Left lung (tissue), 10 donors: ENCODE measurements around the gene LRRC71. TPM values are rescaled to one million over a fixed set of nuclear protein-coding genes. Genes with fewer than 3 reads are reported as not detected.

ENCODE experiments used
- ATAC-seq: fragments of 200-7000 bp; cut with Tn5 transposase; one replicate; pipeline ENCODE4 v1.9.1; 2020; ENCODE audit warnings: moderate library complexity
- DNase-seq, 4 donors: peaks; one replicate each; pipeline ENCODE4 v3.0.0-alpha.2; 2013 to 2020
- H3K27ac ChIP-seq, 2 donors: fragments of 200-600 bp; sonication (generic) in 1 of 2; one replicate each; pipeline versions ENCODE4 v1.5.0 to v1.8.0; 2020 to 2021
- H3K27me3 ChIP-seq, 2 donors: fragments of 200-600 bp; sonication (generic) in 1 of 2; one replicate each; pipeline versions ENCODE4 v1.5.0 to v1.8.0; 2020 to 2021
- H3K36me3 ChIP-seq, 2 donors: fragments of 200-600 bp; sonication (generic) in 1 of 2; one replicate each; pipeline versions ENCODE4 v1.5.0 to v1.8.0; 2020 to 2021
- H3K4me1 ChIP-seq, 2 donors: fragments of 200-600 bp; one replicate each; pipeline ENCODE4 v1.8.0; 2021
- H3K4me3 ChIP-seq, 2 donors: fragments of 200-600 bp; sonication (generic) in 1 of 2; one replicate each; pipeline versions ENCODE4 v1.5.0 to v1.8.0; 2020 to 2021; ENCODE audit warnings: mild to moderate bottlenecking in 1 of 2
- H3K9me3 ChIP-seq, 2 donors: fragments of 200-600 bp; sonication (generic) in 1 of 2; one replicate each; pipeline versions ENCODE4 v1.5.0 to v1.8.0; 2020 to 2021
- intact Hi-C, 2 donors: fragments of 100-400 bp; cut with DNase I; formaldehyde crosslinking; loops; one replicate each; pipeline versions ENCODE4 v1.11.2 to v1.14.2; 2022
- polyA plus RNA-seq, 6 donors: library from polyadenylated mRNA; unstranded; fragments of 120-200 nt; gene quantifications; one replicate each; pipeline ENCODE4 v1.2.1, GENCODE V29; 2013; ENCODE audit not compliant: insufficient read length in 6 of 6
- total RNA-seq, 2 donors: library from RNA; stranded (reverse); fragmentation: NEBNext Ultra II Directional; extraction: Animal tissue kit (Norgen Biotek cat#: 25700); gene quantifications; one replicate each; pipeline ENCODE4 v1.2.1, GENCODE V29; 2021
- TF ChIP-seq, protein P1 (sequence below), 2 donors: fragments of 200-600 bp; sonication (generic) in 1 of 2; IDR thresholded peaks; one replicate each; pipeline versions ENCODE4 v1.5.0 to v1.8.0; 2021; ENCODE audit warnings: antibody characterized with exemption in 2 of 2
- donor health status: DM: no; HTN: yes; CAD: no.
- donor health status: DM: no; HTN: no; CAD: no.

Gene LRRC71
- total and polyA plus RNA-seq, 8 donors: 0.38 to 5.5 (median 3.1) TPM

DNA sequence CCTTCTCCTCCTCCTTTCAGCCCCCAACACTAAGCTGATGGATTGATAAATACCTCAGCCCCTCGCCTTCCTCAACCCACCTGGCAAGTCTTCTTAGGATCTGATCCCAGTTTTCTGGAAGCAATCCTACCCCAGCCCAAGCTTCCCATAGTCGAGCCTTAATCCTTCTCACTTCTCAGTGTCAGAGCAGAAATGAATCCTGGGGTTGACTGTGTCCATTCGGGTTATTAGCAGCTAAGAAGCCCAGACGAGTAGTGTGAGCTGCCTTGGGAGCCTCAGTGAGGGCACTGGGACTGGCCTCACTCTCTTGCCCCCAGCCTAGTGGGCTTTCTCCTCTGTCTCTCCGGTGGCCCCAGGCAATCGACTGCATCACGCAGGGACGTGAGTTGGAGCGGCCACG lies 39.3 kb upstream of the LRRC71 start:
- H3K4me3 ChIP-seq: no peak overlapping the region
- TF ChIP-seq, protein P1, sequence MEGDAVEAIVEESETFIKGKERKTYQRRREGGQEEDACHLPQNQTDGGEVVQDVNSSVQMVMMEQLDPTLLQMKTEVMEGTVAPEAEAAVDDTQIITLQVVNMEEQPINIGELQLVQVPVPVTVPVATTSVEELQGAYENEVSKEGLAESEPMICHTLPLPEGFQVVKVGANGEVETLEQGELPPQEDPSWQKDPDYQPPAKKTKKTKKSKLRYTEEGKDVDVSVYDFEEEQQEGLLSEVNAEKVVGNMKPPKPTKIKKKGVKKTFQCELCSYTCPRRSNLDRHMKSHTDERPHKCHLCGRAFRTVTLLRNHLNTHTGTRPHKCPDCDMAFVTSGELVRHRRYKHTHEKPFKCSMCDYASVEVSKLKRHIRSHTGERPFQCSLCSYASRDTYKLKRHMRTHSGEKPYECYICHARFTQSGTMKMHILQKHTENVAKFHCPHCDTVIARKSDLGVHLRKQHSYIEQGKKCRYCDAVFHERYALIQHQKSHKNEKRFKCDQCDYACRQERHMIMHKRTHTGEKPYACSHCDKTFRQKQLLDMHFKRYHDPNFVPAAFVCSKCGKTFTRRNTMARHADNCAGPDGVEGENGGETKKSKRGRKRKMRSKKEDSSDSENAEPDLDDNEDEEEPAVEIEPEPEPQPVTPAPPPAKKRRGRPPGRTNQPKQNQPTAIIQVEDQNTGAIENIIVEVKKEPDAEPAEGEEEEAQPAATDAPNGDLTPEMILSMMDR (IDR thresholded peaks at IDR 0.05): no peak
- ATAC-seq (no peak), DNase-seq (no peak)
- H3K4me1 ChIP-seq: no peaks in the 10 kb centered on the region
- no peak overlapping the region for H3K27ac ChIP-seq
- intact Hi-C loops: no loop called here
- H3K36me3 ChIP-seq: no peaks in the 10 kb centered on the region
- no peaks in the 10 kb centered on the region for H3K9me3 ChIP-seq
- H3K27me3 ChIP-seq: peaks cover 0 to 71% of the 10 kb centered on the region in 2 donors

DNA sequence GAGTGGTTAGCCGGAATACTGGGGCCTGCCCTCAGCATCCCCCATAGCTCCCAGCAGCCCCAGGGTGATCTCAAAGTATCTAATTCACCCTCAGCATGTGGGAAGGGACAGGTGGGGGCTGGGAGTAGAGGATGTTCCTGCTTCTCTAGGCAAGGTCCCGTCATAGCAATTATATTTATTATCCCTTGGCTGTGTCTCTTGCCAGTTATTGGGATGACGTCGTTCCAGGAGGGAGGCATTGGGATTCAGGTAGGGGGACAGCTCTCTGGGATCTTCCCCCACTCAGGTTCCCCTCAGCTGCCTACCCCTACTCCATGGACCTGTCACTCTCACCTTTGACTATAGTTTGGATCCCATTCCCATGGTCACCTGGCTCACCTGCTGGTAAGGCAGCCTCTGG lies 38.8 kb upstream of the LRRC71 start:
- H3K36me3 ChIP-seq: no peaks in the 10 kb centered on the region
- no peak overlapping the region for H3K4me3 ChIP-seq
- no peaks in the 10 kb centered on the region for H3K9me3 ChIP-seq
- ATAC-seq (no peak), DNase-seq (no peak)
- TF ChIP-seq, protein P1 (IDR thresholded peaks at IDR 0.05): no peak
- no peaks in the 10 kb centered on the region for H3K4me1 ChIP-seq
- H3K27me3 ChIP-seq: peaks cover 0 to 66% of the 10 kb centered on the region in 2 donors
- no peak overlapping the region for H3K27ac ChIP-seq
- intact Hi-C loops: no loop called here

DNA sequence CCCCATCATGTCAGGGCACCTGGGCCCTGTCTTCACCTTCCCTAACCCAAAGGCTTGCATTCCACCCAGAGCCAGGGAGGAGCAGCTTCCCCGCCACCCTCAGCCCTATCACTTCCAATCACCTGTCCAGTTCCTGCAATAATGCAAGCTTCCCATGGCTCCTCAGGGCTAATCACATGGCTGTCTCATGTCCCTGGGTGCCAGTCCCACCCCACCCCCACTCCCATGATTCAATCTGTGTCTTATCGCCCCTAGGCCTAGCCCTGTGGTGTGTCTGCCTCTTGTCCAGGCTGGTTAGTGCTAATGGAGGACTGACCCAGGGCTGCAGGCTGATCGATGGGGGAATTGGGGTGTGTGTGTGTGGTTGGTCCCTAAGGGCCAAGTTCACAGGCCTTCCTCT lies 37.9 kb upstream of the LRRC71 start:
- DNase-seq: no peak
- Histone ChIP-seq H3K27me3 (peaks cover 0 to 60% of the 10 kb centered on the region in 2 donors), H3K27ac (no peak overlapping the region), H3K4me1 (no peaks in the 10 kb centered on the region), H3K4me3 (no peak overlapping the region), H3K36me3 (no peaks in the 10 kb centered on the region), H3K9me3 (no peaks in the 10 kb centered on the region)
- no peak for ATAC-seq
- intact Hi-C loops: no loop called here
- TF ChIP-seq, protein P1 (IDR thresholded peaks at IDR 0.05): no peak

DNA sequence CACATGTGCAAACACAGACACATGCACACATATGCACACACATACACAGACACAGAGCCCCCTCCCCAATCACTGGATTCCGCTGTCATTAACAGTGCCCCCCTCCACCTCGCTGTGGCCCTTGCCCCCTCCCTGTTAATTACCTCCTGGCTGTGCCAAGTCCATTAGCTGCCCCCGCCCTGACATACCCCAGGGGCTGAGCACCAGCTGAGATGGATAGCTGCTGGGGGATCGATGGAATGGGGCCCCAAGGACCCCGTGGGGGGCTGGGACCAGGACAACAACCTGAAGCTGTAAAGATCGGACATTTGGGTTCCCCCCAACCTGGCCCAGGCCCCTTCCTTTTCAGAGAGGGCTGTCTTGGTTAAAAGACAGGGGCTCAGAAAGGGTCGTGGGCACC lies 36.5 kb upstream of the LRRC71 start:
- H3K4me1 ChIP-seq: no peaks in the 10 kb centered on the region
- DNase-seq (no peak), ATAC-seq (no peak)
- no peak overlapping the region for H3K4me3 ChIP-seq
- peaks cover 0 to 58% of the 10 kb centered on the region in 2 donors for H3K27me3 ChIP-seq
- H3K9me3 ChIP-seq: no peaks in the 10 kb centered on the region
- H3K27ac ChIP-seq: no peak overlapping the region
- TF ChIP-seq, protein P1 (IDR thresholded peaks at IDR 0.05): no peak
- H3K36me3 ChIP-seq: no peaks in the 10 kb centered on the region
- intact Hi-C loops: no loop called here

DNA sequence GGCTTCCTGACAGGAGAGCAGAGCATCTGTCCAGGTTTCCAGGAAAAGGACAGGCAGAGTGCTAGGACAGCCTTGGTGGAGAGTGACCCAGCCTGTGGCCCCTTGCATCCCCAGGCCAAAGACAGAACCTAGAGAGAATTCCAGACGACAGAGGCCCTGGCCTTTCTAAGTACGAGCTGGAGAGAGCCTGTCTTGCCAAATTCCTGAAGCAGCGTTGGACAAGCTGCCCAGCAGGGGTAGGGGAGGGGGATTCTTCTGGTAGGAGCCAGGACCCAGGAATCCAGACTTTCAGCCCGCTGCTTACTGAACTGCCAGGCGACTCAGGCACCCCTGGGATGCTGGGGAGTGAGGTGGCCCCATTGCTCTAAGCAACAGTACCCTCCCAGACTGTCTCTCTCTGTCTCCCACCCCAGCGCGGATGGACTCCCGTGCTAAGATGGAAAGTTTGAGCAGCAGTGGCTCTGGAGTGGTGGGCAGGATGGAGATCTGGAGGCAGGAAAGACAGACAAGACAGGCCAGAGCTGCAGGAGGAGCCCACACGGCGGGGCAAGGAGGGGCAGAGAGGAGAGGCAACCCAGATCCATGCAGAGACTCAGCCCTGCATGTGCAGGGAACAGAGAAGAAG lies 35.8 kb upstream of the LRRC71 start:
- Histone ChIP-seq H3K27ac (no peak overlapping the region), H3K36me3 (no peaks in the 10 kb centered on the region), H3K27me3 (peaks cover 0 to 51% of the 10 kb centered on the region in 2 donors), H3K4me3 (no peak overlapping the region), H3K9me3 (no peaks in the 10 kb centered on the region), H3K4me1 (no peaks in the 10 kb centered on the region)
- no peak for ATAC-seq
- DNase-seq: no peak
- TF ChIP-seq, protein P1 (IDR thresholded peaks at IDR 0.05): no peak
- intact Hi-C loops: no loop called here
